KOPT-K1 (cell line): ENCODE results near the gene MARK2.

ENCODE experiments used
- H3K27ac ChIP-seq: fragments of 200-600 bp; sonication (generic); 2 replicates; pipeline ENCODE4 v1.5.1; 2016; ENCODE audit warnings: antibody characterized with exemption, mild to moderate bottlenecking, low read depth, low read length; ENCODE audit not compliant: poor library complexity, severe bottlenecking
- H3K36me3 ChIP-seq: fragments of 200-600 bp; sonication (generic); 2 replicates; pipeline ENCODE4 v1.5.1; 2017; ENCODE audit warnings: antibody characterized with exemption, mild to moderate bottlenecking, low read length, moderate library complexity; ENCODE audit not compliant: insufficient read depth
- H3K9me3 ChIP-seq: fragments of 200-600 bp; sonication (generic); 2 replicates; pipeline ENCODE4 v1.5.1; 2017; ENCODE audit warnings: antibody characterized with exemption, low read length, mild to moderate bottlenecking; ENCODE audit not compliant: insufficient read depth, poor library complexity, severe bottlenecking

Gene MARK2

GRCh38 chr11:63839508-63840355 lies 822 bp downstream of the MARK2 start:
- Histone ChIP-seq H3K36me3 (peaks cover 35% of the 10 kb centered on the region), H3K27ac (peak overlapping the region; percentile 72), H3K9me3 (no peaks in the 10 kb centered on the region)

DNA sequence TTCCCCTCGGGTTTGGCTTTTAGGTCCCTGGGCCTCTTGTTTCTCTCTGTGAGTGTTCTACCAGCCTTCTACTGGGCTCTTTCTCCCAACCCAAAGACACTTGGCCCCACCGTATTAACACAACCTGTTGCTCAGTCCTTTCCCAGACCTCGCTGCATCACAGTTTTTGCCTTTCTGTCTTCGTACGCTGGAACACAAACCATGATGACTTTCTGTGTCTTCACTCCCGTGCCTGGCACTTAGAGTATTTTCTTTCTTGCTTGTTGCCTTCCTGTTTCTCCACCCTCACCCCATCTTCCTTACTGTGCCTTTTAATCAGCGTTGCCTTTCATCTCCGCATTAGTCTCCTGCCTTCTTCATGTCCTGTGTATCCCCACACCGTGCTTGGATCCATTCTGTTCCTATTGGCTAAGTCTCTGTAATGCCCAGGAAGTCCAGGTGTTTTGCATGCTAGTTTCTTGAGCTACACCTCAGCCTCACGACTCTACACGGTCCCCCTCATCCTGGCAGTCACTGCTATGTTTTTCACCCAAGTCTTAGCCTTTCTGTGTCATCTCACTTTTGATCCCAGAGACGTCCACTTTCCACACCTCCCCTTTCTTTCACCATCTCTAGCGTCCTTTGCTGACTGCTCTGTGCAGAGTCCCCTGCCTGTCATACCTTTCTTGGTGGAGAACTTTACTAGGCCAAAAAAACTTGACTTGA lies 1.6 kb downstream of the MARK2 start:
- H3K27ac ChIP-seq = peak overlapping the region; percentile 72
- no peaks in the 10 kb centered on the region for H3K9me3 ChIP-seq
- H3K36me3 ChIP-seq = peaks cover 42% of the 10 kb centered on the region

DNA sequence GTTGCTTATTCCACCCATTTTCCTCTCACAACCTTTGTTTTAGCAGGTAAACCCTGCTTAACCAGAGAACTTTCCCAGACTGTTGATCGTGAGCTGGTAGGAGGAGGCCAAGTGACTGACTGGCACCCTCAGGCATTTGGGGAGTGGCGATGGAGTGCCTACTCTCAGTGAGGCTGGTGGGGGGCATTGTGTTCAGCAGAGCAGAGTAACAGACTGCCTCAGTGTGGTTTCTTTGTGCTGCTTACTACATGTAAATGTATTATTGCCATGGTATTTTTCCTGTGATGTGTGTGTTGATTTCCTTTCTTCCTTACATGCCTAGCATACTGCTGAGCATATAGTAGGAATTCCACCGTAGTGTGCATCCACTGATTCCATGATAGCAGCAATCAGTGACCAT lies 2.6 kb downstream of the MARK2 start:
- peak overlapping the region; percentile 72 for H3K27ac ChIP-seq
- H3K9me3 ChIP-seq = no peaks in the 10 kb centered on the region
- peaks cover 51% of the 10 kb centered on the region for H3K36me3 ChIP-seq

- peak overlapping the region; percentile 10 for H3K27ac ChIP-seq
- peaks cover 60% of the 10 kb centered on the region for H3K36me3 ChIP-seq
These were observed 4.1 kb downstream of the MARK2 start for GRCh38 chr11:63843041-63843440.

GRCh38 chr11:63844836-63845235 lies 5.9 kb downstream of the MARK2 start:
- Histone ChIP-seq H3K36me3 (peaks cover 65% of the 10 kb centered on the region), H3K9me3 (no peaks in the 10 kb centered on the region), H3K27ac (no peak overlapping the region)

More at GRCh38 chr11:63843041-63843440, 4.1 kb downstream of the MARK2 start:
- H3K9me3 ChIP-seq = no peaks in the 10 kb centered on the region

DNA sequence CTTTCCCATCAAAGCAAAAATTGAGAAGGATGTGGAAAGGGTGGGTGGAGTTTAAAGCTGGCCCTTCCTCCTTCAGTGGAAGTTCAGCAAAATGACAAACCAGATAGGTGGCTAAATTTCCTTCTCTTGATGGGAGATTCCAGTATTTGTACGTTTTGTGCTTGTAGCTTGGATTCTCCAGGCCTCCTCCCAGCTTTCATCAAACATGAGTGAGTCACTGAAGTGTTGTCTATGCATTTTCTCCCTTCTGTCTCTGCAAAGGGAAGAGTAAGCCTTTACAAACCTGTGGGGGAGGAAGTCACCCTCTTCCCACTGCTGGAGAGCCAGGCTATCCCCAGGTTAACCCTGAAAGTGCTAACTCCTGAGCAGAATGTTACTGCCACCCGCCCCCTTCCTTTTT lies 6.4 kb downstream of the MARK2 start:
- Histone ChIP-seq H3K36me3 (peaks cover 65% of the 10 kb centered on the region), H3K27ac (no peak overlapping the region), H3K9me3 (no peaks in the 10 kb centered on the region)

DNA sequence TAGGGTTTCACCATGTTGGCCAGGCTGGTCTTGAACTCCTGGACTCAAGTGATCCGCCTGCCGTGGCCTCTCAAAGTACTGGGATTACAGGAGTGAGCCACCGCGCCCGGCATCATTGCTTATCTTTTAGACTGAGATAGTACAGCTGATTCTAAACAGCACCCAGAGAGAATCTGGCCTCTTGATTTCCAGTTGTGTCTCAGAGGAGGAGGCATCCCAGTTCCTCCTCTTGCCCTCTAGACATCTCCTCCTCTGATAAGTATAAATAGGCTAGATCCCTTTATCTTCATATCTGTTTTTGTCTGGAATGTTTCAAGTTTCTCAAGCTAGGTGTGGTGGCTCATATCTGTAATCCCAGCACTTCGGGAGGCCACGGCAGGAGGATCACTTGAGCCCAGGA lies 7.0 kb downstream of the MARK2 start:
- H3K27ac ChIP-seq = no peak overlapping the region
- no peaks in the 10 kb centered on the region for H3K9me3 ChIP-seq
- peaks cover 65% of the 10 kb centered on the region for H3K36me3 ChIP-seq

- Histone ChIP-seq H3K9me3 (no peaks in the 10 kb centered on the region), H3K36me3 (peaks cover 63% of the 10 kb centered on the region), H3K27ac (no peak overlapping the region)
These were observed 8.0 kb downstream of the MARK2 start for GRCh38 chr11:63846897-63847296.

GRCh38 chr11:63847363-63847762 lies 8.5 kb downstream of the MARK2 start:
- peaks cover 60% of the 10 kb centered on the region for H3K36me3 ChIP-seq
- no peaks in the 10 kb centered on the region for H3K9me3 ChIP-seq
- H3K27ac ChIP-seq = no peak overlapping the region

DNA sequence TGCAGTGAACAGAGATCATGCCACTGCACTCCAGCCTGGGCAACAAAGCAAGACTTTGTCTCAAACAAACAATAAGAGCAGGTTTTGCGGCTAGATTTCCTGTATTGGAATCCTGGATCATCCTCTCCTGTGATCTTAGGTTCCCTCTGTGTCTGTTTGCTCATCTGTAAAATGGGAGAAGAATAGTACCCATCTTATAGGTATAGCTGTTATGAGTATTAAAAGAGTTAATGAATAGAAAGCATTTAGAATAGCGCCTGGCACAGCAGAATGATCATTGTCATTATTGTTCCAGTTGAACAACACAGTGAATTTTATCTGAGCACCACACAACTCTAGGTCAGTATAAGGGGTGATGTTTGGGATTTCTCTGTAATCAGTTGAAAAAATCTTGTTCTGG lies 10.8 kb downstream of the MARK2 start:
- Histone ChIP-seq H3K27ac (no peak overlapping the region), H3K9me3 (no peaks in the 10 kb centered on the region), H3K36me3 (peaks cover 50% of the 10 kb centered on the region)

DNA sequence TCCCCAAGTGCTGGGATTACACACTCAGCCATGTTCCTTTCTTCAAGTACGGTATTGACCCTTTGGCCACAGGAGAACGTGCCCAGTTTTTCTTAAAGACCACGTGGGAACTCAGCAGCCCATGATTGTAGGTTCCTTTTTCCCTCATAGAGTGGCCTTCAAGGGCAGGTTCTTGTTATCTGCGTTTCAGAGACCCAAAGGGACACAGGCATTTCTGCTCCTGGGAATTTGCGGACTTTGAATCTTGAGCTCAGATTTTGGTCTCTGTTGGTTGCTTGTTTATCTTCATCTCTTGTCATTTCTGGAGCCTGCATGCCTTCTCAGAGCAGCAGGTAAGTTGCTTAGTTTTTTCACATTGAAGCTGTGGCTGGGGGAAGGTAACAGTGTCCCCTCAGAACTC lies 12.0 kb downstream of the MARK2 start:
- Histone ChIP-seq H3K9me3 (no peaks in the 10 kb centered on the region), H3K27ac (peak overlapping the region; percentile 43), H3K36me3 (peaks cover 43% of the 10 kb centered on the region)

DNA sequence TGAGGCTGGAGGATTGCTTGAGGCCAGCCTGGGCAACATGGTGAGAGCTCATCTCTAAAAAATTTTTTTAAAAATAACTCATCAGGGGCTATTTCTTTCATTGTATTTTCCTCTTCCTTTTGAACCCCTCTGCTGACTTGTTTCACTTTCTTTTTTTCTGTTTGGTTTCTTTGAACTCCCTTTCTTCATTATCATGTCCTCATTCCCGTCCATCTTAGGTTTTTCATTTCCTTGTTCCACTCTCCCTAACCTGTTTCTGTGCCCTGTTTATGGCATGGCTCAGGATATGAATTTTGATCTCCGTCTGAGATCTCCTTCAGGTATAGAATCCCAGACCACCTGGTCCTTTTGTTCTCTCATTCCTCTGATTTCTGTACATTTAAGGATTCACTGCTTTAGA lies 12.5 kb downstream of the MARK2 start:
- peaks cover 39% of the 10 kb centered on the region for H3K36me3 ChIP-seq
- peak overlapping the region; percentile 43 for H3K27ac ChIP-seq
- H3K9me3 ChIP-seq = no peaks in the 10 kb centered on the region

DNA sequence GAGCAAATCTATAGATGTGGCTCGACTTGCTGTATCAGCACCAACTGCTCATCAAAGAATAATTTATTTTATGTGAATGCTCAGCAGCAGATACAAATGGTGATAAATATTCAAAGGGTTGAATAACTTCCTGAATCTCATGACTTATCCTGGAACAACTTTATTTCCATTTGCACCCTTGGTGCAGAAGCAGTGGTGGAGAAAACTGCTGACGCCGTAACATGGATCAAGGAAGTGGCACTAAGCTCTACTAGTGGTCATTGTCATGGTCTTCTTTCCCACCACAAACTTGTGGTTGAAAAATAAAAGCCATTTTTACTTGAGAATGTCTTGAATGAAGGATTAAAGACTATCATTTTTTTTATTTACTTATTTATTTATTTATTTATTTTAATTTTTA lies 14.6 kb downstream of the MARK2 start:
- Histone ChIP-seq H3K36me3 (peaks cover 29% of the 10 kb centered on the region), H3K27ac (no peak overlapping the region), H3K9me3 (no peaks in the 10 kb centered on the region)

GRCh38 chr11:63854696-63855095 lies 15.8 kb downstream of the MARK2 start:
- peaks cover 29% of the 10 kb centered on the region for H3K36me3 ChIP-seq
- H3K9me3 ChIP-seq = no peaks in the 10 kb centered on the region

GRCh38 chr11:63855975-63856374 lies 17.1 kb downstream of the MARK2 start:
- Histone ChIP-seq H3K36me3 (peaks cover 38% of the 10 kb centered on the region), H3K9me3 (no peaks in the 10 kb centered on the region), H3K27ac (peak overlapping the region; percentile 42)

More at GRCh38 chr11:63854696-63855095, 15.8 kb downstream of the MARK2 start:
- H3K27ac ChIP-seq = no peak overlapping the region
